ENCODE data around the gene NAT16.
A peak's percentile ranks its signal among the peaks of the same experiment; 100 is the strongest.
"Not testable (repeated sequence)": the region's sequence is repeated elsewhere in the genome, so short reads cannot be mapped to it uniquely, and the experiment has no call there.

Gene NAT16

DNA sequence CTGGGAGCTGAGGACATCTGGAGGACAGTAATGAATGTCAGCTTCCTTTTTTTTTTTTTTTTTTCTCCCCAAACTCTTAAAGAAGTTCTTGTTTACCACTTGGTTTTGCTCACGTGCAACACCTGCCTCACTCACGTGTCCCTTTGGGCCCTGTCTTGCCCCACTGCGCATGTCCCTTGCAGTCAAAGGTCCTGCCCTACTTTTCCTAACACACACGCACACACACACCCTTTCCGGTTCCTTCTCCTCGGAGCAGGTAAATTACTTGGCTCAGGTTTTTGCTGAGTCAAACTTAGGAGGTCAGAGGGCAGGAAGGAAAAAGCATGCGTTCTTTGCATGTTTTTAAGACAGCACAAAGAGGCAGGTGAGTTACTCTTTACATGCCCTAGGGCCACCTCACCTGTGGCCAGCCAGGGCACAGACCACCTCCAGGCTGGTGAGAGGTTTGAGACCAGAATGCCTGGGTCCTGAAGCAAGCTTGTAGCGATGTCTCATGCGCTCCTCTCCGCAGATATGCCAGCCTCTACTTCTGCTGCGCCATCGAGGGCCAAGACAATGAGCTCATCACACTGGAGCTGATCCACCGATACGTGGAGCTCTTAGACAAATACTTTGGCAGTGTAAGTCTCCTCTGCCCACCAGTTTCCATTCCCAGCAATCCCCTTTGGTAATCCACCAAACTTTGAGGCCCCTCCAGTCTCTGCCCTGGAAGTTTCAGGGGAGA lies 23.1 kb downstream of the NAT16 start:
- no peak for DNase-seq

DNA sequence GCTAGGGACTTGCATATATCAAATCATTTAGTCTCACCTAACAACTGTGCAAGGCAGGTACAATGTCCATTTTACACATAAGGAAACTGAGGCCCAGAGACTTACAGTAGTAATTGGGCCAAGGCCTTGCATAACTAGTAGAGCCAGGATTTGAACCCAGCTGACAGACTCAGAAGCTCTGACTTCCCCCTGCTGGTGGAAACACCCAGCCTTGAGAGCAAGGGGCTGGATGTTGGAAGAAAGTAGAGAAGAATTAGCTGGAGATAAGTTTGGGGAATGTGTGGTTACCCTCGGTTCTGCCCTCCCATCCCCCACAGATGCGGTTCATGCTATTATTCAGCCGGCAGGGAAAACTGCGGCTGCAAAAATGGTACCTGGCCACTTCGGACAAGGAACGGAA lies 23.8 kb downstream of the NAT16 start:
- DNase-seq = no peak

DNA sequence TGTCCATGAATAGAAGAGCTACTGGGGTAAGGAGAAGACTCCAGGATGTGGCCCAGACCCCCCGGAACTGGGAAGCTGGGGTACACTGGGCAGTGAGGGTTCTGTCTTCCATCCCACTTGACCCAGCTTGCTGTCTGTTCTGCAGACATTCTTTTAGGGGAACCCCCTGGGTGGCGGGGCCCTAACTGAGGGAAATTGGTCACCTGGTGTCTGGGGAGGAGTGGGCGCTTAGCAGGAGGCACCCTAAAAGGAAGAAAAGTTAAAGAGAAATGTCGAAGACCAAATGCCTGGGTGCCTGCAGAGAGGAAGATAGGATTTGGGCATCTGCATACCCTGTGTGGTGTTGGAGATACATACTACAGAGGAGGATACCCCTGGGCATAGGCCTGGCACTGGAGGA lies 24.8 kb downstream of the NAT16 start:
- DNase-seq = no peak

DNA sequence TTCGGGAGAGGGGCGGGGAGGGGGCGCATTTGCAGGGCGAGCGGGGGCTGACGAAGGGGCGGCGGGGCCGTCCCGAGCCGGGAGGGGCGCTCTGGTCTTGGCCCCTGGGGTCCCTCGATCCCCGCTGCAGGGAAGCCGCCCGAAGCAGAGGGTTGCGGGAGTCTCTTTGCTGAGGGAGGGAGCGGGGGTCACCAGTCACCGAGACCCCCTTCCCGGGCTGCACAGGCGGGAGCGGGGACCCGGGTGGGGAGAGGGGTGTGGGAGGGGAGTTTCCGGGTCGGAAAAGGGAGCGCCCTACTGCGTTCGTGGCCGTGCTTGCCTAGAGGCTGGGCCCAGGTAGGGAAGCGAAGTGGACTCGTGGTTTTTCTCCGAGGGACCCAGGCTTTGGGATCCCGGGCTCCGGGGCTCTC lies 25.4 kb downstream of the NAT16 start:
- no peak for DNase-seq

DNA sequence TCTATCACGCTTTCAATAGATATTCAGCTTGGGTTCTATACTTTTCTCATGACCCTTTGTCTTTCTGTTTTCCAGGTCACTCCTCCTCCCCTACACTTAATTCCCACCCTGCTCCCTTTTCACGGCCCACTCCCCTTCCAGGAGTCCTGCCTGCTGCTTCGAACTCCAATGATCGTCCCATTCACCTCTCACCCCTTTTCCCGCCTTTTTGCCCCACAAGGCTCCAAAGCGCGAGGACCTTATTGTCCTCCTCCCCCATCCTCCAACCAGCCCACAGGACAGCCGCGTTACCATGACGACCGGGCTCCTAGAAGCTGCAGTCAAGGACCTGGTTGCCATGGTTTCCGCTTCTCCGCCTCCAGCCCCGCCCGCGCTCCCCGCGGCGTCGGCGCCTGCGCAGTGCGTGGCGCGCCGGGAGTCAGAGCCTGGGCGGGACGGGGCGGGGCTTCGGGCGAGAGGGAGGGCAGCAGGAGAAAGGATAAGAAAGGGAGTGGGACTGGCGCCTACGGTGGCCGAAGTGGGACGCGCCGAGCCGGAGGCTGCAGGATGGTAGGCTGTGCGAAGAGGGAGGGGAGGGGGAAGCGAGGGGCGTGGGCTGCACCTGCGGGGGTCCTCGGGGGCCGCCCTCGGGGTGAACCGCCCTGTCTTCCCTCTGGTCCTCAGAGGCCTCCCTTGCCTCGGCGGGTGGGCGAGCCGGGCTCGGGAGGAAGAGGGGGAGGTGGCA lies 26.0 kb downstream of the NAT16 start, which contains the start of gene AP1S1:
Gene AP1S1, plus strand, starts transcription at position 508 of the 724 bp plus-strand sequence. Its CDS starts 39 bp downstream, at position 547.
- DNase-seq = peak; percentile 92

DNA sequence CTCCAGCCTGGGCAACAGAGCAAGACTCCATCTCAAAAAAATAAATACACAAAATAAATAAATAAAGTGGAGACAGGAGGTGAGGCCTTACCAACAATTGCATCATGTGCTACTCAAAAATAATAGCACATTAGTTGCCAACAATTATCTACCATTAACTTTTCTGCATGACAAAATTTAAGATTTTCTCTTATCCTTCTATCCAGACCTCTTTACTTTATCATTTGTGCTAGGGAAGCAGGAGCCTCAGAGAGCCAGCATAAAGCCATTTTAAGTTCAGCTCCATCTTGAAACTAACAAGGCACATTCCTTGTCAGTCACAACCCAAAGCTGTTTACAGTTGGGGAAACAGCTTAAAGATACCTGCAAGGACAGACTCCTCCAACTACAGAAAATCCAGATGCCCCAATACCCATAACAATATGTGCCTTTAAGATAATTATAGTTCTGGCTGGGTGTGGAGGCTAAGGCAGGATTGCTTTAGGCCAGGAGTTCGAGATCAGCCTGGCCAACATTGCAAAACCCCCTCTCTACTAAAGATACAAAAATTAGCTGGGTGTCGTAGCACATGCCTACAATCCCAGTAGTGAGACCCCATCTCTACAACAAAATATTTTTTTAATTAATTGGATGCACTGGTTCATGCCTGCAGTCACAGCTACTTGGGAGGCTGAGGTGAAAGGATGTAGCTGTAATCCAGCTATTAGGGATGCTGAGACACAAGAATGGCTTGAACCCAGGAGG lies 28.0 kb downstream of the NAT16 start:
- no peak for DNase-seq

DNA sequence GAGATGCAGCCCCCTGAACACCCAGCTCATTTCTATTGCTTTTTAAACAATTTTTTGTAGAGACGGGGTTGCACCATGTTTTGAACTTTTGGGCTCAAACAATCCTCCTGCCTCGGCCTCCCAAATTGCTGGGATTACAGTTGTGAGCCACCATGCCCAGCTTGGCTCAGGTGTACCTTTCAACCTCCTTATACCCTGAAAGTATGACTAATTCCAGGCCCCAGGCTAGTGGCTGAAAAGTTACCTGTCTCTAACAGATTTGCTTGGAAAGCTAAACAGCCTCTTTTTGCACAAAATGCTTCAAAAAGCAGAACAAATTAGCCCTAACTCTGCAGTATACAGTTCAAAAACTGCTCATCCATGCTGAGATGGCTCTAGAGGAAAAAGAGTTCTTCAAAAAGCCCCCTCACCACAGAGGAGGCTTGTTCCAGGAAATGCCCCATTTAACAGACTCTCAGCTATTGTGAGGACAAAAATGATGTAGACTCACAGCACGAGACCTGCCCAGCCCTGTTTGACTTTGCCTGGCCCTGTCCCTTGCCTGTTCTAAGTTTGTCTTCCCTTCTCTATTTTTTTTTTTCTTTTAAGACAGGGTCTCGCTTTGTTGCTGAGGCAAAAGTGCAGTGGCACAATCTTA lies 39.2 kb downstream of the NAT16 start:
- no peak for DNase-seq

DNA sequence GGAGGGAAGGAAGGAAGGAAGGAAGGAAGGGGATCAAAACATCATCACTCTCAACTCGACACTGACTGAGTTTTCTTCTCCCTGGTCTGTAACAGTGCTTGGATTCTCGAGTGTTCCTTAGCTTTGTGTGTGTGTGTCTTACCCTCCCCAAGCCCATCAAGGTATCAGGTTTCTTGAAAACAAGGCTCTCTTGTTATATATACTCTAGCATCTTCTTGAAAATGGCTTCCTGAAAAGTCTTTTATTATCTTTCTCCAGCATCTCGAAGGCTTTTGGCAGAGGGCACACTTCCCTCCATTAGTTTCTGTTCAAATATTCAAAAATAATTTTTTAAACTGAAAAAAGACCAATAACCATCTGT lies 39.8 kb downstream of the NAT16 start:
- no peak for DNase-seq

DNA sequence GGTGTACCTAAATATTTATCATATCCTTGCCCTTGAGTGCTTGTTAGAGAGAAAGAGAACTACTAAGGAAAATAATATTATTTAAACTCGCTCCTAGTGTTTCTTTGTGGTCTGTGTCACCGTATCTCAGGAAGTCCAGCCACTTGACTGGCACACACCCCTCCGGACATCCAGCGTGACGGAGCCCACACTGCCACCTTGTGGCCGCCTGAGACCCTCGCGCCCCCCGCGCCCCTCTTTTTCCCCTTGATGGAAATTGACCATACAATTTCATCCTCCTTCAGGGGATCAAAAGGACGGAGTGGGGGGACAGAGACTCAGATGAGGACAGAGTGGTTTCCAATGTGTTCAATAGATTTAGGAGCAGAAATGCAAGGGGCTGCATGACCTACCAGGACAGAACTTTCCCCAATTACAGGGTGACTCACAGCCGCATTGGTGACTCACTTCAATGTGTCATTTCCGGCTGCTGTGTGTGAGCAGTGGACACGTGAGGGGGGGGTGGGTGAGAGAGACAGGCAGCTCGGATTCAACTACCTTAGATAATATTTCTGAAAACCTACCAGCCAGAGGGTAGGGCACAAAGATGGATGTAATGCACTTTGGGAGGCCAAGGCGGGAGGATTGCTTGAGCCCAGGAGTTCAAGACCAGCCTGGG lies 41.8 kb downstream of the NAT16 start:
- peak; percentile 75 for DNase-seq

DNA sequence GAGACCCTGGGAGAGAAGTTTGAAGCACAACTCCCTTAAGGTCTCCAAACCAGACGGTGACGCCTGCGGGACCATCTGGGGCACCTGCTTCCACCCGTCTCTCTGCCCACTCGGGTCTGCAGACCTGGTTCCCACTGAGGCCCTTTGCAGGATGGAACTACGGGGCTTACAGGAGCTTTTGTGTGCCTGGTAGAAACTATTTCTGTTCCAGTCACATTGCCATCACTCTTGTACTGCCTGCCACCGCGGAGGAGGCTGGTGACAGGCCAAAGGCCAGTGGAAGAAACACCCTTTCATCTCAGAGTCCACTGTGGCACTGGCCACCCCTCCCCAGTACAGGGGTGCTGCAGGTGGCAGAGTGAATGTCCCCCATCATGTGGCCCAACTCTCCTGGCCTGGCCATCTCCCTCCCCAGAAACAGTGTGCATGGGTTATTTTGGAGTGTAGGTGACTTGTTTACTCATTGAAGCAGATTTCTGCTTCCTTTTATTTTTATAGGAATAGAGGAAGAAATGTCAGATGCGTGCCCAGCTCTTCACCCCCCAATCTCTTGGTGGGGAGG lies 42.4 kb downstream of the NAT16 start:
- DNase-seq = no peak

DNA sequence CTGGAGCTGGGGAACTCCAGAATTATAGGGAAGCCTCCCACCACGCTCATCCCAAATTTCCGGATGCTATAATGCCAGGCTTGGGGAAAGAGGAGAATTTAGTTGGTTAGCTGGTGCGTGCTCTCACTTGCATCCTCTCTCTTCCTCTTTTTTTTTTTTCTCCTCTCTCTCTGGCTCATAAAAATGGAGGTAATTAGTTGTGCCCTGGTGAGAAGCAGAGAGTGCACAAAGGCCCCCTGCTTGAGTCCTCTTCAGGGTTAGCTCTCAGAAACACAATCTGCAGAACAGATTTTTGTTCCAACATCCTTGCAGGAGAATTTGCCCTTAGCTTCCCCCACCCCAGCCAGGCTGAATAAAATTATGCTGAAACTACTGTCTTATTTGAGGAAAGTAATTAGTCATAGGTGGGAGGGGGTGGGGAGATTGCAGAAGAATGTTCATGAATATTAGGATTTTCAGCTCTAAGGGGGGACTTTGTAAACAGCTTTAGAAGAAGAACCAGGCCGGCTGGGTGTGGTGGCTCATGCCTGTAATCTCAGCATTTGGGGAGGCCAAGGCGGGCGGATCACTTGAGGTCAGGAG lies 45.6 kb downstream of the NAT16 start:
- DNase-seq = no peak

DNA sequence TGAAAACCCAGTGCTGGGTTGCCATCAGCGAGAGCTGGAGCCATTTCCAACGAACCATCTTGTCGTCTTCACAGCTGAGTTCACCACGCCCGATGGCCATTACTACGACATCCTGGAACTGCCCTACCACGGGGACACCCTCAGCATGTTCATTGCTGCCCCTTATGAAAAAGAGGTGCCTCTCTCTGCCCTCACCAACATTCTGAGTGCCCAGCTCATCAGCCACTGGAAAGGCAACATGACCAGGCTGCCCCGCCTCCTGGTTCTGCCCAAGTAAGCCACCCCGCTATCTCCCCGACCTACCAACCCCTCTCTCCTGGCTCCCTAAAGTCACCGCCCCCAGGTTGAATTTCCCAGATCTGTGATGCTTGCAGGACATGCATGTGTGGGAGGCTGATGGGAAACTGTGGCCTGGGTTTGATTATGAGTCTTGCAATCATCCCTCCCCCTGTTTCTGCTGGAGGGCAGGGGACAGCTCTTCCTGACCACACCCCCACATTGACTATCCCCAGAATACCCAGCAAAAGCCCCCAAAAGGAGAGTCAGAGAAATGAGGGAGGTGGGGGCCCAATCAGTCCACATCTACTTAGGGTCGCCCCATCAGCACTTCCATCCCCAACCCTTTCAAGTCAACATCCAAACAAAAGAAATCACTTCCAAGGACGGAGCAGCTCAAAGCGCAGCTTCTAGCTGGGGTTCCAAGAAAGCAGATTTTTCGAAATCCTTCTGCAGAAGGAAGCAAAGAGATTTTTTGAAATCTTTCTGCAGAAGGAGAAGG lies 46.3 kb downstream of the NAT16 start:
- DNase-seq = no peak

DNA sequence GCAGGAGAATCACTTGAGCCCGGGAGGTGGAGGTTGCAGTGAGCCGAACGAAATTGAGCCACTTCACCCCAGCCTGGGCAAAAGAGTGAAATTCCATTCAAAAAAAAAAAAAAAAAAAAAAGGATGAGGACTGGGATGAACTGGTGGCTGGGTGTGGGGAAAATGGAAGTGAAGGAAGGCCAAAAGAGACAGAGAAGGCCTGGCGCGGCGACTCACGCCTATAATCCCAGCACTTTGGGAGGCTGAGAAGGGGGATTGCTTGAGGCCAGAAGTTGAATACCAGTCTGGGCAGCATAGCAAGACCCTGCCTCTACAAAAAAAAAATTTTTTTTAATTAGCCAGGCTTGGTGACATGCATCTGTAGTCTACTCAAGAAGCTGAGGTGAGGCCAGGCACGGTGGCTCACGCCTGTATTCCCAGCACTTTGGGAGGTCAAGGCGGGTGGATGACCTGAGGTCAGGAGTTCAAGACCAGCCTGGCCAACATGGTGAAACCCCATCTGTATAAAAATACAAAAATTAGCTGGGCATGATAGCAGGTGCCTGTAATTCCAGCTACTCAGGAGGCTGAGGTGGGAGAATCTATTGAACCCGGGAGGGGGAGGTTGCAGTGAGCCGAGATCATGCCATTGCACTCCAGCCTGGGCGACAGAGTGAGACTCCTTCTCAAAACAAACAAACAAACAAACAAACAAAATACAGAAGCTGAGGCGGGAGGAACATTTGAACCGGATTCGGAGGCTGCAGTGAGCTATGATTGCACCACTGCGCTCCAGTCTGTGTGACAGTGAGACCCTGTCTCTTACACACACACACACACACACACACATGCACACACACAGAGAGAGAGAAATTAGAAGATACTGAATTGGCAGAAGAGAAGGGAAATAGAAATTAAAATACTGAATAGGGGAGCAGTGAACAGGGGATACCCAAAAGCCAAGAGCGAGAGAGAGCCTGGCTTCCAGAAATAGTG lies 47.2 kb downstream of the NAT16 start:
- not testable (repeated sequence) for DNase-seq

DNA sequence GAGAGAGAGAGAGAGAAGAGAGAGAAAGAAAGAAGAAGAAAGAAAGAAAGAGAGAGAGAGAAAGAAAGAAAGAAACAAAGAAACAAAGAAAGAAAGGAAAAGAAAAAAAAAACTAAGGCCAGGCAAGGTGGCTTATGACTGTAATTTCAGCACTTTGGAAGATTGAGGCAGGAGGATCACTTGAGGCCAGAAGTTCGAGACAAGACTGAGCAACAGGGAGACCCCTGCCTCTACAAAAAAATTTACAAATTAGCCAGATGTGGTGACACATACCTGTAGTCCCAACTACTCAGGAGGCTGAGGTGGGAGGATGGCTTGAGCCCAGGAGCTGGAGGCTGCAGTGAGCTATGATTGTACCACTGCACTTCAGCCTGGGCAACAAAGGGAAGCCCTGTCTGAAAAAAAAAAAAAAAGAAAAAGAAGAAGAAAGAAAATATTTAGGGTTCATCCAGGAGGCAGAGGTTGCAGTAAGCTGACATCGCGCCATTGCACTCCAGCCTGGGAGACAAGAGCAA lies 50.4 kb downstream of the NAT16 start:
- DNase-seq = no peak

DNA sequence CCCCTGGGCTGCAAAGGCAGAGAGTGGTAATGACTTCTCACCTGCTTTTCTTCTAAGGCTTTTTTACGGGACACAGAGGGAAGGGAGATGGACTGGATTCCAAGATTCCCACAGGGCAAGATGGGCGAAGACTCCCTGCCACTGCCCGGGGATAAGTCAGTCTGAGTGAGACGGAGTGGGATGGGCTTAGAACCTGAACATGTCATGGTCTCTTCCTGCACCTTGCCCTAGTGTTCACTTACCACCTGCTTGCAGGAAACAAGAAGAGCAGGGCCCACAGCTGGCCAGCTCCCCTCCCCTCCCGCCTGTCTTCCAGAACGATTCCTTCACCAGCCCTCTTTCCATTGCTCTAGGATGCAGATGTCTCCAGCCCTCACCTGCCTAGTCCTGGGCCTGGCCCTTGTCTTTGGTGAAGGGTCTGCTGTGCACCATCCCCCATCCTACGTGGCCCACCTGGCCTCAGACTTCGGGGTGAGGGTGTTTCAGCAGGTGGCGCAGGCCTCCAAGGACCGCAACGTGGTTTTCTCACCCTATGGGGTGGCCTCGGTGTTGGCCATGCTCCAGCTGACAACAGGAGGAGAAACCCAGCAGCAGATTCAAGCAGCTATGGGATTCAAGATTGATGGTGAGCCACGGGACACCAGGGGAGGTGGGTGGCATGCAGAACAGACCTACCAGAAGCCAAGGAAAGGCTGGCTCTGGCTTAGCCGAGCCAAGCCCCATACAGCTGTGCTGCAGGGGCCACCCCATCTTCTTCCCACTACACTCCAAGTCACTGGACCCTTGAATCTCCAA lies 51.9 kb downstream of the NAT16 start:
- DNase-seq = no peak

DNA sequence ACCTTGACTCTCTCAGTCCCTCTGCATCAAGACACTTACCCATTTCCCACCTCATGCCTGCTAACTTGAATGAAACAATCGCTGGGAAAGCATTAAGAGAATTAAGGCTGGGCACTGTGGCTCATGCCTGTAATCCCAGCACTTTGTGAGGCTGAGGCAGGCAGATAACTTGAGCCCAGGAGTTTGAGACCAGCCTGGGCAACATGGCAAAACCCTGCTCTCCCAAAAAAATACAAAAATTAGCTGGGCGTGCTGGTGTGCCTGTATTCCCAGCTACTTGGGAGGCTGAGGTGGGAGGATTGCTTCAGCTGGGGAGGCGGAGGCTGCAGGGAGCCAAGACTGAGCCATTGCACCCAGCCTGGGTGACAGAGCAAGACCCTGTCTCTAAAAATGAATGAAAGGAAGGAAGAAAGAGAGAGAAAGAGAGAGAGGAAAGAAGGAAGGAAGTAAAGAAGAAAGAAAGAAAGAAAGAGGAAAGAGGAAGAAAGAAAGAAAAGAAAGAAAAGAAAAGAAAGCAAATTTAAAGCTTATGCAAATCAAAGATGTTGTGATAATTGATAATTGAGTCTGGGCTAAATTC lies 52.5 kb downstream of the NAT16 start:
- DNase-seq = no peak

DNA sequence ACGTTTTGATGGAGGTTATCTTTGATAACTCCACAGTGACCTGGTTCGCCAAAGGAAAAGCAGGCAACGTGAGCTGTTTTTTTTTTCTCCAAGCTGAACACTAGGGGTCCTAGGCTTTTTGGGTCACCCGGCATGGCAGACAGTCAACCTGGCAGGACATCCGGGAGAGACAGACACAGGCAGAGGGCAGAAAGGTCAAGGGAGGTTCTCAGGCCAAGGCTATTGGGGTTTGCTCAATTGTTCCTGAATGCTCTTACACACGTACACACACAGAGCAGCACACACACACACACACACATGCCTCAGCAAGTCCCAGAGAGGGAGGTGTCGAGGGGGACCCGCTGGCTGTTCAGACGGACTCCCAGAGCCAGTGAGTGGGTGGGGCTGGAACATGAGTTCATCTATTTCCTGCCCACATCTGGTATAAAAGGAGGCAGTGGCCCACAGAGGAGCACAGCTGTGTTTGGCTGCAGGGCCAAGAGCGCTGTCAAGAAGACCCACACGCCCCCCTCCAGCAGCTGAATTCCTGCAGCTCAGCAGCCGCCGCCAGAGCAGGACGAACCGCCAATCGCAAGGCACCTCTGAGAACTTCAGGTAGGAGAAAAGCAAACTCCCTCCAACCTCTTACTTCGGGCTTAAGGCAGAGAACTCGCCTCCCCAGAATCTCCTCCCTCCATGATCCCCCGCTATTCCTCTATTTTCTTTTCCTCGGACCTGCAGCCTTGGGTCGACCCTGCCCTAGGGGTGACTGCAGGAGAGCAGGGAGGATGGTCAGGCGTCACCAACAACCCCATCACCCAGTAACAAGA lies 53.2 kb downstream of the NAT16 start, which contains the start of gene SERPINE1:
Gene SERPINE1, plus strand, starts transcription at position 454 of the 809 bp plus-strand sequence. CDS start 1,290 bp downstream, outside the sequence.
- DNase-seq = peak; percentile 54
